WTC11 (cell line): ENCODE data around the gene GPHB5. TPM values are rescaled to one million over a fixed set of nuclear protein-coding genes. Genes with fewer than 3 reads are reported as not detected.

Experiments used
- ATAC-seq: fragments of 200-7000 bp; cut with Tn5 transposase; 2 replicates; pipeline ENCODE4 v1.10.0; 2021; ENCODE audit warnings: mild to moderate bottlenecking, moderate library complexity
- CTCF ChIA-PET: fragments of 300-600 bp; sonication (Branson Sonifier 250); formaldehyde crosslinking; loops from one replicate; lab custom pipeline; 2021; ENCODE audit warnings: antibody characterized with exemption; lab: Charles Lee
- POLR2A ChIA-PET: fragments of 350-600 bp; sonication (Branson Sonifier 250); formaldehyde crosslinking; loops from one replicate; lab custom pipeline; 2021; ENCODE audit warnings: antibody characterized with exemption; lab: Charles Lee
- DNase-seq: peaks from one replicate; pipeline ENCODE4 v3.0.0; 2021; ENCODE audit warnings: low spot score
- H3K27ac Mint-ChIP-seq: 2 replicates; pipeline ENCODE4 v1.8.0; 2021; ENCODE audit warnings: mixed read lengths
- H3K27me3 Mint-ChIP-seq: 2 replicates; pipeline ENCODE4 v1.8.0; 2021; ENCODE audit warnings: low read depth, mild to moderate bottlenecking, moderate library complexity, mixed read lengths
- H3K36me3 Mint-ChIP-seq: 2 replicates; pipeline ENCODE4 v1.8.0; 2021; ENCODE audit warnings: mixed read lengths
- H3K4me1 Mint-ChIP-seq: 2 replicates; pipeline ENCODE4 v1.8.0; 2022; ENCODE audit warnings: mixed read lengths
- H3K4me3 Mint-ChIP-seq: 2 replicates; pipeline ENCODE4 v1.8.0; 2021; ENCODE audit warnings: mild to moderate bottlenecking, moderate library complexity, mixed read lengths
- H3K9me3 Mint-ChIP-seq: 2 replicates; pipeline ENCODE4 v1.8.0; 2021; ENCODE audit warnings: mixed read lengths
- ELF4 ChIP-seq: sonication (generic); formaldehyde crosslinking; IDR thresholded peaks from 2 replicates; pipeline ENCODE4 v1.8.1; 2022; ENCODE audit warnings: low read depth, mild to moderate bottlenecking, moderate library complexity, missing genetic modification reagents
- ETV6 ChIP-seq: sonication (generic); formaldehyde crosslinking; IDR thresholded peaks from 2 replicates; pipeline ENCODE4 v1.8.1; 2022; ENCODE audit warnings: mild to moderate bottlenecking, missing genetic modification reagents
- FOXJ3 ChIP-seq: sonication (generic); formaldehyde crosslinking; IDR thresholded peaks from 2 replicates; pipeline ENCODE4 v1.9.0; 2021; ENCODE audit warnings: missing genetic modification reagents, mild to moderate bottlenecking, borderline replicate concordance
- MXD4 ChIP-seq: fragments of 250-450 bp; sonication (Bioruptor Pico); IDR thresholded peaks from 2 replicates; pipeline ENCODE4 v1.8.0; 2021; ENCODE audit warnings: mild to moderate bottlenecking, moderate library complexity, borderline replicate concordance
- MYBL2 ChIP-seq: sonication (generic); formaldehyde crosslinking; IDR thresholded peaks from 2 replicates; pipeline ENCODE4 v1.8.1; 2023; ENCODE audit warnings: mild to moderate bottlenecking, moderate library complexity, missing genetic modification reagents
- NFYB ChIP-seq: sonication (generic); formaldehyde crosslinking; conservative IDR thresholded peaks from 2 replicates; pipeline ENCODE4 v1.8.0; 2022; ENCODE audit warnings: low read depth, missing genetic modification reagents
- NR1H2 ChIP-seq: sonication (generic); formaldehyde crosslinking; IDR thresholded peaks from 2 replicates; pipeline ENCODE4 v1.9.0; 2021; ENCODE audit warnings: mild to moderate bottlenecking, moderate library complexity, missing genetic modification reagents
- SMAD3 ChIP-seq: sonication (generic); formaldehyde crosslinking; IDR thresholded peaks from 2 replicates; pipeline ENCODE4 v1.8.0; 2022; ENCODE audit warnings: missing genetic modification reagents, mild to moderate bottlenecking, borderline replicate concordance
- SMAD4 ChIP-seq: sonication (generic); formaldehyde crosslinking; IDR thresholded peaks from 2 replicates; pipeline ENCODE4 v1.8.0; 2022; ENCODE audit warnings: mild to moderate bottlenecking, missing genetic modification reagents
- SP1 ChIP-seq: sonication (generic); formaldehyde crosslinking; conservative IDR thresholded peaks from 2 replicates; pipeline ENCODE4 v1.8.1; 2022; ENCODE audit warnings: missing genetic modification reagents
- ZNF219 ChIP-seq: sonication (generic); formaldehyde crosslinking; IDR thresholded peaks from 2 replicates; pipeline ENCODE4 v1.8.0; 2023; ENCODE audit warnings: missing genetic modification reagents, mild to moderate bottlenecking, borderline replicate concordance
- ZNF232 ChIP-seq: sonication (generic); formaldehyde crosslinking; IDR thresholded peaks from 2 replicates; pipeline ENCODE4 v1.8.0; 2022; ENCODE audit warnings: mild to moderate bottlenecking, missing genetic modification reagents
- ZNF396 ChIP-seq: fragments of 250-450 bp; sonication (Bioruptor Pico); IDR thresholded peaks from 2 replicates; pipeline ENCODE4 v1.8.0; 2021; ENCODE audit warnings: mild to moderate bottlenecking, moderate library complexity, borderline replicate concordance
- ZNF416 ChIP-seq: fragments of 250-450 bp; sonication (Bioruptor Pico); IDR thresholded peaks from 2 replicates; pipeline ENCODE4 v1.9.0; 2021; ENCODE audit warnings: mild to moderate bottlenecking, inconsistent platforms
- ZNF423 ChIP-seq: fragments of 250-450 bp; sonication (Bioruptor Pico); IDR thresholded peaks from 2 replicates; pipeline ENCODE4 v2.1.2; 2022; ENCODE audit warnings: mild to moderate bottlenecking, moderate library complexity
- total RNA-seq: library from RNA; stranded (reverse); gene quantifications from 3 replicates; pipeline ENCODE4 v1.2.3, GENCODE V29; 2021
- TF ChIP-seq, protein P1 (sequence below): sonication (generic); formaldehyde crosslinking; IDR thresholded peaks from 2 replicates; pipeline ENCODE4 v1.8.1; 2023; ENCODE audit warnings: mild to moderate bottlenecking, missing genetic modification reagents, moderate library complexity
- TF ChIP-seq, protein P2 (sequence below): sonication (generic); formaldehyde crosslinking; IDR thresholded peaks from 2 replicates; pipeline ENCODE4 v1.8.1; 2022; ENCODE audit warnings: mild to moderate bottlenecking, missing genetic modification reagents, moderate library complexity, borderline replicate concordance
- TF ChIP-seq, protein P3 (sequence below): sonication (generic); formaldehyde crosslinking; IDR thresholded peaks from 2 replicates; pipeline ENCODE4 v1.8.1; 2022; ENCODE audit warnings: missing genetic modification reagents, borderline replicate concordance
- TF ChIP-seq, protein P4 (sequence below): sonication (generic); formaldehyde crosslinking; IDR thresholded peaks from 2 replicates; pipeline ENCODE4 v1.8.1; 2023; ENCODE audit warnings: mild to moderate bottlenecking, missing genetic modification reagents
- TF ChIP-seq, protein P5 (sequence below): fragments of 250-450 bp; sonication (Bioruptor Pico); conservative IDR thresholded peaks from 2 replicates; pipeline ENCODE4 v1.9.0; 2021; ENCODE audit warnings: mild to moderate bottlenecking
- TF ChIP-seq, protein P6 (sequence below): sonication (generic); formaldehyde crosslinking; IDR thresholded peaks from 2 replicates; pipeline ENCODE4 v1.8.0; 2023; ENCODE audit warnings: missing genetic modification reagents
- TF ChIP-seq, protein P7 (sequence below): fragments of 250-450 bp; sonication (Bioruptor Pico); IDR thresholded peaks from 2 replicates; pipeline ENCODE4 v1.9.0; 2021; ENCODE audit warnings: mild to moderate bottlenecking
- TF ChIP-seq, protein P8 (sequence below): sonication (generic); formaldehyde crosslinking; IDR thresholded peaks from 2 replicates; pipeline ENCODE4 v1.8.0; 2022; ENCODE audit warnings: mild to moderate bottlenecking, missing genetic modification reagents

The GPHB5 gene
- total RNA-seq, 1 experiment from 2014 or later, result not detected

DNA sequence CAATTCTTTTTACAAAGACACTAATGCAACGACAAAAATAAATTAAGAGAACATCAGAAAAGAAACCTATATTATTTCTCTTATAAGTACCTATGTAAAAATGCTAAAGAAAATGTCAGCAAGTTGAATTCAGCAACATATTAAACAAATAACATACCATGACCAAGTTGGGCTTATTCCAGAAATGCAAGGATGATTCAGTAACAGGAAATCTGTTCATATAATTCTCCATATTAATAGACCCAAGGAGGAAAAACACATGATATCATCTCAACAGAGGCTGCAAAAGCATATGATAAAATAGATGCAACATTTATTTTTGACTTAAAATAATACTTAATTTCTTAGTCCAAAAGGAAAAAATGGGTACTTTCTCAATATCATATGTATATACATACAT is 25.1 kb upstream of the GPHB5 start (continued):
- TF ChIP-seq, protein P1, sequence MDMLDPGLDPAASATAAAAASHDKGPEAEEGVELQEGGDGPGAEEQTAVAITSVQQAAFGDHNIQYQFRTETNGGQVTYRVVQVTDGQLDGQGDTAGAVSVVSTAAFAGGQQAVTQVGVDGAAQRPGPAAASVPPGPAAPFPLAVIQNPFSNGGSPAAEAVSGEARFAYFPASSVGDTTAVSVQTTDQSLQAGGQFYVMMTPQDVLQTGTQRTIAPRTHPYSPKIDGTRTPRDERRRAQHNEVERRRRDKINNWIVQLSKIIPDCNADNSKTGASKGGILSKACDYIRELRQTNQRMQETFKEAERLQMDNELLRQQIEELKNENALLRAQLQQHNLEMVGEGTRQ (CRISPR knock-in tag), result no peak
- TF ChIP-seq MXD4, result no peak
- no peak for TF ChIP-seq ZNF423 (CRISPR knock-in tag)
- TF ChIP-seq ETV6 (CRISPR knock-in tag), result no peak
- no peak for TF ChIP-seq ZNF416 (CRISPR knock-in tag)

DNA sequence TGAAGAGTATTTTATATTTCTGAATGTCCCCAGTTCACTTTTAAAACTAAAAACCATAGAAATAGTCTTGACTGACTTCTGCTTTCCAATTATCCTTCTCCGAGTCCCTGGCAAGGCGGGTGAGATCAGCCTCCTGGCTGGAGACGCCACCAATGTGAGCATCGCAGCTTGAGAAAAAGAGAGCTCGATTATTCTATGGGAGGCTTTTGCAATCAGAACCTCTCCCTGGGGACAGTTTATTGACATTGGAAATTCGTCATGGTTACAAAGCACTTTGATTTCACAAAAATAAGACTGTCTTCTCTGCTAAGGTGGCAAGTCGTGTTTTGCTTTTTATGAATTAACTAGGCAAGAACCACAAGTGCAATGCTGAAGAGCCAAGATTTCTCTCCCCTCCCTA is 23.6 kb upstream of the GPHB5 start:
- ChIA-PET CTCF (interaction anchor here (0.9 kb wide), 1 partner anchor 18 kb away, joined by 3 read pairs; no protein-coding TSS in a partner anchor), POLR2A (no interaction called here)
- Mint-ChIP-seq H3K9me3 (peaks cover 12% of the 10 kb centered on the region), H3K27ac (no peak overlapping the region), H3K4me1 (peaks cover 8% of the 10 kb centered on the region), H3K4me3 (no peak overlapping the region), H3K36me3 (no peaks in the 10 kb centered on the region), H3K27me3 (peaks cover 9% of the 10 kb centered on the region)
- no peak for DNase-seq
- no peak for ATAC-seq
- no peak for TF ChIP-seq SP1 (CRISPR knock-in tag)
- no peak for TF ChIP-seq SMAD4 (CRISPR knock-in tag)
- no peak for TF ChIP-seq ZNF396 (CRISPR knock-in tag)
- TF ChIP-seq, protein P2, sequence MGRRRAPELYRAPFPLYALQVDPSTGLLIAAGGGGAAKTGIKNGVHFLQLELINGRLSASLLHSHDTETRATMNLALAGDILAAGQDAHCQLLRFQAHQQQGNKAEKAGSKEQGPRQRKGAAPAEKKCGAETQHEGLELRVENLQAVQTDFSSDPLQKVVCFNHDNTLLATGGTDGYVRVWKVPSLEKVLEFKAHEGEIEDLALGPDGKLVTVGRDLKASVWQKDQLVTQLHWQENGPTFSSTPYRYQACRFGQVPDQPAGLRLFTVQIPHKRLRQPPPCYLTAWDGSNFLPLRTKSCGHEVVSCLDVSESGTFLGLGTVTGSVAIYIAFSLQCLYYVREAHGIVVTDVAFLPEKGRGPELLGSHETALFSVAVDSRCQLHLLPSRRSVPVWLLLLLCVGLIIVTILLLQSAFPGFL (CRISPR knock-in tag), result no peak
- TF ChIP-seq SMAD3 (CRISPR knock-in tag), result no peak
- TF ChIP-seq ELF4, result no peak
- TF ChIP-seq ZNF423 (CRISPR knock-in tag), result no peak
- TF ChIP-seq NFYB (CRISPR knock-in tag), result no peak
- no peak for TF ChIP-seq ZNF232 (CRISPR knock-in tag)
- TF ChIP-seq ZNF219, result no peak
- TF ChIP-seq, protein P3, sequence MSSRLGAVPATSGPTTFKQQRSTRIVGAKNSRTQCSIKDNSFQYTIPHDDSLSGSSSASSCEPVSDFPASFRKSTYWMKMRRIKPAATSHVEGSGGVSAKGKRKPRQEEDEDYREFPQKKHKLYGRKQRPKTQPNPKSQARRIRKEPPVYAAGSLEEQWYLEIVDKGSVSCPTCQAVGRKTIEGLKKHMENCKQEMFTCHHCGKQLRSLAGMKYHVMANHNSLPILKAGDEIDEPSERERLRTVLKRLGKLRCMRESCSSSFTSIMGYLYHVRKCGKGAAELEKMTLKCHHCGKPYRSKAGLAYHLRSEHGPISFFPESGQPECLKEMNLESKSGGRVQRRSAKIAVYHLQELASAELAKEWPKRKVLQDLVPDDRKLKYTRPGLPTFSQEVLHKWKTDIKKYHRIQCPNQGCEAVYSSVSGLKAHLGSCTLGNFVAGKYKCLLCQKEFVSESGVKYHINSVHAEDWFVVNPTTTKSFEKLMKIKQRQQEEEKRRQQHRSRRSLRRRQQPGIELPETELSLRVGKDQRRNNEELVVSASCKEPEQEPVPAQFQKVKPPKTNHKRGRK (CRISPR knock-in tag), result no peak
- no peak for TF ChIP-seq FOXJ3 (CRISPR knock-in tag)
- no peak for TF ChIP-seq NR1H2
- TF ChIP-seq, protein P4, sequence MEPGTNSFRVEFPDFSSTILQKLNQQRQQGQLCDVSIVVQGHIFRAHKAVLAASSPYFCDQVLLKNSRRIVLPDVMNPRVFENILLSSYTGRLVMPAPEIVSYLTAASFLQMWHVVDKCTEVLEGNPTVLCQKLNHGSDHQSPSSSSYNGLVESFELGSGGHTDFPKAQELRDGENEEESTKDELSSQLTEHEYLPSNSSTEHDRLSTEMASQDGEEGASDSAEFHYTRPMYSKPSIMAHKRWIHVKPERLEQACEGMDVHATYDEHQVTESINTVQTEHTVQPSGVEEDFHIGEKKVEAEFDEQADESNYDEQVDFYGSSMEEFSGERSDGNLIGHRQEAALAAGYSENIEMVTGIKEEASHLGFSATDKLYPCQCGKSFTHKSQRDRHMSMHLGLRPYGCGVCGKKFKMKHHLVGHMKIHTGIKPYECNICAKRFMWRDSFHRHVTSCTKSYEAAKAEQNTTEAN (CRISPR knock-in tag), result no peak
- TF ChIP-seq MYBL2 (CRISPR knock-in tag), result no peak
- TF ChIP-seq, protein P5, sequence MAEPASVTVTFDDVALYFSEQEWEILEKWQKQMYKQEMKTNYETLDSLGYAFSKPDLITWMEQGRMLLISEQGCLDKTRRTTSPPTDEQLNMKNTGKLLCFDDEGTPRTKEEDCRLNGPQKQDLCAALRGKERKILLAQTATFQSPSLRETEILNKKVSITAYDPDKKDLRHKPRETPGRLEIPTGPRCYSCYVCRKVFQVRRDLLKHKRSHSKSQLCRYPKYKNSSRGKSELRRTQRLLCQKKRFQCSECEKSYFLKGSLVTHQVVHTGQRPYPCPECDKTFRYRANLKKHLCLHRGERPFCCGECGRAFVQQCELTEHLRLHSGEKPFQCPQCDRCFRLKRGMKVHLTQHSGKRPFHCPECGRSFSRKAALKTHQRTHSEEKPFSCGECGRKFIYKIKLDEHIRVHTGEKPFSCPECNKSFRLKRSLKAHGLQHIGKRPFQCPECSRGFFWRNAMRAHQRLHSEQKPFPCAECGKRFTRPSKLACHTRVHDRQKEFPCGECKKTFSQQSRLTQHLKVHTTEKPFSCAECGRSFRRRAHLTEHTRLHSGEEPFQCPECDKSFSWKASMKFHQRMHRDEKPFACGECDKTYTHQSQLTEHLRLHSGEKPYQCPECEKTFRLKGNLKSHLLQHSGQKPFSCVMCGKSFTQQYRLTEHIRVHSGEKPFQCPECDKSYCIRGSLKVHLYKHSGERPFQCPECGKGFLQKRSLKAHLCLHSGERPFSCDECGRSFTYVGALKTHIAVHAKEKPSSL (CRISPR knock-in tag), result no peak
- TF ChIP-seq, protein P6, sequence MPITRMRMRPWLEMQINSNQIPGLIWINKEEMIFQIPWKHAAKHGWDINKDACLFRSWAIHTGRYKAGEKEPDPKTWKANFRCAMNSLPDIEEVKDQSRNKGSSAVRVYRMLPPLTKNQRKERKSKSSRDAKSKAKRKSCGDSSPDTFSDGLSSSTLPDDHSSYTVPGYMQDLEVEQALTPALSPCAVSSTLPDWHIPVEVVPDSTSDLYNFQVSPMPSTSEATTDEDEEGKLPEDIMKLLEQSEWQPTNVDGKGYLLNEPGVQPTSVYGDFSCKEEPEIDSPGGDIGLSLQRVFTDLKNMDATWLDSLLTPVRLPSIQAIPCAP (CRISPR knock-in tag), result no peak
- TF ChIP-seq, protein P7, sequence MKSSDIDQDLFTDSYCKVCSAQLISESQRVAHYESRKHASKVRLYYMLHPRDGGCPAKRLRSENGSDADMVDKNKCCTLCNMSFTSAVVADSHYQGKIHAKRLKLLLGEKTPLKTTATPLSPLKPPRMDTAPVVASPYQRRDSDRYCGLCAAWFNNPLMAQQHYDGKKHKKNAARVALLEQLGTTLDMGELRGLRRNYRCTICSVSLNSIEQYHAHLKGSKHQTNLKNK, result no peak
- TF ChIP-seq, protein P8, sequence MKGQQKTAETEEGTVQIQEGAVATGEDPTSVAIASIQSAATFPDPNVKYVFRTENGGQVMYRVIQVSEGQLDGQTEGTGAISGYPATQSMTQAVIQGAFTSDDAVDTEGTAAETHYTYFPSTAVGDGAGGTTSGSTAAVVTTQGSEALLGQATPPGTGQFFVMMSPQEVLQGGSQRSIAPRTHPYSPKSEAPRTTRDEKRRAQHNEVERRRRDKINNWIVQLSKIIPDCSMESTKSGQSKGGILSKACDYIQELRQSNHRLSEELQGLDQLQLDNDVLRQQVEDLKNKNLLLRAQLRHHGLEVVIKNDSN, result no peak
